ENCODE measurements around the gene TRNT1.

Gene TRNT1

DNA sequence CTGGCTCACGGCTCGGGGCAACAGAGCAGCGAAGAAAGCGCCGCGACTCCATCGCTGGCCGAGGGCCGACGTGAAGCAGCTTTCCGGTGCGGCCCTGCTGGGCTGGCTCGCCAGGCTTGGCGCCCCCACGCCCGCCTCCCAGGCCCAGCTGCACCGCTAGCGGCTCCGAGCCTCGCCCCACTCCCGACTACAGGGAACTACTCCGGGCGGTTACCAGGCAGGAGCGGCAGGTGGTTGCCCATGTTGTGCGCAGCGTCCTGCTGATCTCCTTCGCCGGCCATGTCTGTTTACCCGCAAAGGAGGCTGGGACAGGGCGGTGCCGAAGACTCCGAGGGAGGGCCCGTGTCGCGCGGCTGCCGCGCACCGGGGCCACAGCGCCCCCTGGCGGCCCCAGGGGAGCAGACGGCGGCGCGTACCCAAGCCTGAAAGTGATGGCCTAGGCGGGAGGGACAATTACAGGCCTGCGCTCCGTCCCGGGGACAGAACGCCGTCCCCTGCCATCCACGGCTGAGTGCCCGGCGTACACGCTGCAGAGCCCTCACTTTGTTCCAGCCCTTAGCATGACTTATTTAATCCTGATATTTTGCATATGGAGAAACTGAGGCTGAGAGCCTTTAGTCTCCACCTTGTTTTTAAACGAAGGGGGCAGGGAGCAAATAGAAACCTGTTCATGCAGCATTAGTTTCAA lies 52.8 kb downstream of the TRNT1 start, which contains the start of gene CRBN:
Gene CRBN (minus strand): TSS at position 285 of the 688 bp plus-strand sequence. CDS start 4 bp downstream, at position 281.
- peak; percentile 71 for DNase-seq

DNA sequence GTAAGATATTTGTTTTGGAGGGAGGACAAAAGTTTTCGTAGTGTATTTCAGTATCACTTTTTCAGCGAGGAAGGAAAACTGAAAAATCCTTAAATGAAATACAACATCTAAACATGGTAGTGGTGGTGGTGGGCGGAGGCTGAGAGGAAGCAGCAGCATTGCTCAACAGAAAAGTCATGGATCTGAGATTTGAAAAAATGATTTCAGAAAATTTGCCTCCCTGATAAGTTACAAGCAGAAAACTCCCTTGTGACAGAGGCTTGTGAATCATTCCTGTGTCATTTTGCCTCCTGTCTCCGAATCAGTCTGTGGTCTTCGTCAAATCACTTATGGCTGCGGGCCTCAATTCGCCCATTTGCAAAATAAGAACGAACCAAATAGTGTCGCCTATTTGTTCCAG lies 53.7 kb downstream of the TRNT1 start:
- no peak for DNase-seq

DNA sequence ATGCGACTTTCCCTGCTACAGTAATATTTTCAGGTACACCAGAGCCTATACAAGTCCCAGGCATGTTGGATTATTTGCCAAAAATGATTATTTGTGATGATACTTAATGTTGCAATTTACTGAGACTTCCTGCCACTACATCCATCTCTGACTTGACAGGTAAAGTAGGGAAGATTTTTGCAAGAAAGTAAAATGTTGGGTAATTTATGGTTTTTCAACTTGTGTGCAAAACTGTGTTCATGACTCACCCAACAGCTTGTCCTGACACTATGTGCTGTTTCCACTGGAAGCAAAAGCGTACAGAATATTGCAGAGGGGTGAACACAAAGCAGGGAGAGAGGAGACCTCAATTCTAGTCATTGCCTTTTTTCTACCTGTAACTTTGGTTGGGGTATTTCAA lies 58.1 kb downstream of the TRNT1 start:
- no peak for DNase-seq

GRCh38 chr3:3189102-3189727 lies 62.5 kb downstream of the TRNT1 start:
- DNase-seq = no peak

GRCh38 chr3:3189961-3190360 lies 63.2 kb downstream of the TRNT1 start:
- no peak for DNase-seq

- DNase-seq = no peak
Measured at GRCh38 chr3:3191675-3192285, 65.0 kb downstream of the TRNT1 start.

DNA sequence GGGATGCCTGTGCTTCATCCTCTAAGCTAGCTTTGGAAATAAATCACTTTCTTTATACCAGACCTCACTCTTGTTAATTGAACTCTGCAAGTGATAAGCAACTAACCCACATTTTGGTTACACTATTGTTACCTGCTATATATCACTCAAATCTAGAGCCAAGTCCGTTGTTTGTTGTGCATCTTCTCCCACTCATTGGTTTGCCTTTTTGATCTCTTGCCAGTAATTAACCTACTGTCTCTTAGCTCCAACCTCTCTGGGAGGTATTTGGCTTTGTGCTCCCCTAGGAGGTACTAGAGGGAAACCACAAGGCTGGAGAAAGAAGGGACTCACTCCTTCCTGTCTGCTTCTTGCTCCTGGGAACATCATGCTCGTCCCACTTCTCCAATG lies 65.5 kb downstream of the TRNT1 start:
- DNase-seq = no peak

- DNase-seq = no peak
Measured at GRCh38 chr3:3194861-3195260, 68.1 kb downstream of the TRNT1 start.

- peak; percentile 2 for DNase-seq
Measured at GRCh38 chr3:3196148-3196861, 69.6 kb downstream of the TRNT1 start.
